A549 (cell line): ENCODE measurements around the gene P3R3URF.

ENCODE experiments used
- CTCF ChIP-seq: fragments of >200 bp; sonication (Bioruptor Twin); formaldehyde crosslinking; IDR thresholded peaks from 3 replicates; pipeline ENCODE4 v1.5.1; 2016
- ESRRA ChIP-seq: fragments of 150-350 bp; IDR thresholded peaks from 2 replicates; pipeline ENCODE4 v1.6.1; 2014; ENCODE audit warnings: mild to moderate bottlenecking, low read length, borderline replicate concordance

- TF ChIP-seq ESRRA (no peak), CTCF (no peak)
Observed at GRCh38 chr1:46181343-46182260, 5.3 kb upstream of the P3R3URF start.
